ENCODE results near the gene IKZF1. TPM values are rescaled to one million over a fixed set of nuclear protein-coding genes. Genes with fewer than 3 reads are reported as not detected.

Gene IKZF1
- total RNA-seq, 1 donor from 2014 or later: 3.6 TPM

DNA sequence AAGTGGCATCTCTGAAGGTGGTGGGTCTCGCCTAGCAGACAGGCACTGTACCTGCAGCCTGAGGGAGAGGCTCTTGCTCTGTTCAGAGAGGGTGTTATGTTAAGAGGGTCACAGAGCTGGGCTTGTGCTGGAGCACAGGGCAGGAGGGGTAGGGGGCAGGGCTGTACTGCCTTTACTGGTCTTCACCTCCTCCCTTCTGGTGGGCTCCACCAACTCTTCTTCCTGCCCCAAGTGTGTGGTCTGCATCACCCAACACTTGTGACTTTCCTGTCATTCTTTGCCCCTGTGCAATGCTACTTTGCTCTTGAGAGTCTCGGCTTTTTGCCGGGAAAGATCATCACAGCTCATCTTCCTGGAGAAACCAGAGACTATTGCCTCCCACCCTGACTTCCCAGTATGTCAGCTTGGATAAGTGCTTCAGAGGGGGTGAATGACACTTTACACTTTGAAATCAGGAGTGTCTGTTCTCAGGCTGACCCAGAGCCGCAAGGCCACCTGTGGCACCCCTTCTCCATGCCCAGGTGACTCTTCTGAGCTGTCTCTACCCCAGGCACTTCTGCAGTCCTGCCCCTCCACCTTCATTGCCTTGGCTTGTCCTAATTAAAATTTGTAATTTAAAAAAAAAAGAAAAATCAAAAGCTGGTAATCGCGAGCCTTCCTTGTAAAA, 38.4 kb upstream of the IKZF1 start:
- H3K4me1 ChIP-seq: no peaks in the 10 kb centered on the region
- no peaks in the 10 kb centered on the region for H3K36me3 ChIP-seq

DNA sequence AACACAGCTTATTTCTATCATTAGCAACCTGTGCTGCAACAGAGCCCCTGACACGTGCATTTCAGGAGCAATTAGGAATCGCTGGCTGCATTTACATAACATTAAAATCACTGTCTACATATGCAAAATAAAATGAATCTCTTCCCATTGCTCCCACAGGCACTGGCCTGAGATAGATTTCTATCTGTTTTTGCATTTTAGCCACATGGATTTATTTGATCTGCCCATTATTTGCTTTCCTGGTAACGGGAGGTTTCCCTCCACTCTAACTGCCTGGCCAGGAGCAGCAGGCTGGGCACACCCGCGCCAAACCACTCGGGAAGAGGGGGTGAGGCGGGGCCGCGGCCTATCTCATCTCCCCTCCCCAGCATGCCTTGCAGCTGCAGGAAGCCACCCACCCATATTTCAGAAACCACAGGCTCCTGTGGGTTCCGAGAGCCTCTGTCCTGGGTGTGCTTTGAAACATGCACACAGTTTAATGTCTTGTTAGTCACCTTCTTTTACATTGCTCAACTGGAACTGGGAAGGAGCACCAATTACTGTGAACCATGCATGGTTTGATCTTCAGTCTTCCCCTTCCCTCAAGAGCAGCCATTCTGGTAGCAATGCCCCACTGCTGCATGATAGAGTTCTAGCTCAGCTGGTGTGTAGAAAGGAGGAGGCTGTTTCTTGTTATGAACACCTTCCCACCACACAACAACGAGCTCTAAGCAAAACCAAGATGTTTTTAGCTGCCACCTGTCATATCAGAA, 37.7 kb upstream of the IKZF1 start:
- no peaks in the 10 kb centered on the region for H3K36me3 ChIP-seq
- H3K27ac ChIP-seq: no peak overlapping the region
- TF ChIP-seq, protein P1, sequence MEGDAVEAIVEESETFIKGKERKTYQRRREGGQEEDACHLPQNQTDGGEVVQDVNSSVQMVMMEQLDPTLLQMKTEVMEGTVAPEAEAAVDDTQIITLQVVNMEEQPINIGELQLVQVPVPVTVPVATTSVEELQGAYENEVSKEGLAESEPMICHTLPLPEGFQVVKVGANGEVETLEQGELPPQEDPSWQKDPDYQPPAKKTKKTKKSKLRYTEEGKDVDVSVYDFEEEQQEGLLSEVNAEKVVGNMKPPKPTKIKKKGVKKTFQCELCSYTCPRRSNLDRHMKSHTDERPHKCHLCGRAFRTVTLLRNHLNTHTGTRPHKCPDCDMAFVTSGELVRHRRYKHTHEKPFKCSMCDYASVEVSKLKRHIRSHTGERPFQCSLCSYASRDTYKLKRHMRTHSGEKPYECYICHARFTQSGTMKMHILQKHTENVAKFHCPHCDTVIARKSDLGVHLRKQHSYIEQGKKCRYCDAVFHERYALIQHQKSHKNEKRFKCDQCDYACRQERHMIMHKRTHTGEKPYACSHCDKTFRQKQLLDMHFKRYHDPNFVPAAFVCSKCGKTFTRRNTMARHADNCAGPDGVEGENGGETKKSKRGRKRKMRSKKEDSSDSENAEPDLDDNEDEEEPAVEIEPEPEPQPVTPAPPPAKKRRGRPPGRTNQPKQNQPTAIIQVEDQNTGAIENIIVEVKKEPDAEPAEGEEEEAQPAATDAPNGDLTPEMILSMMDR (IDR thresholded peaks at IDR 0.05): no peak
- no peak overlapping the region for H3K4me3 ChIP-seq
- no peaks in the 10 kb centered on the region for H3K4me1 ChIP-seq
- H3K9me3 ChIP-seq: no peaks in the 10 kb centered on the region
- intact Hi-C loops (cut with DNase I): no loop called here
- no peaks in the 10 kb centered on the region for H3K27me3 ChIP-seq
- no peak for DNase-seq (ENCODE audit: low spot score in 2 of 2)

More for the DNA sequence above, 38.4 kb upstream of the IKZF1 start:
- Histone ChIP-seq H3K27me3 (no peaks in the 10 kb centered on the region), H3K4me3 (no peak overlapping the region), H3K27ac (no peak overlapping the region), H3K9me3 (no peaks in the 10 kb centered on the region)
- TF ChIP-seq, protein P1 (IDR thresholded peaks at IDR 0.05): no peak
- DNase-seq (ENCODE audit: low spot score in 2 of 2): no peak
- intact Hi-C loops (cut with DNase I): no loop called here

DNA sequence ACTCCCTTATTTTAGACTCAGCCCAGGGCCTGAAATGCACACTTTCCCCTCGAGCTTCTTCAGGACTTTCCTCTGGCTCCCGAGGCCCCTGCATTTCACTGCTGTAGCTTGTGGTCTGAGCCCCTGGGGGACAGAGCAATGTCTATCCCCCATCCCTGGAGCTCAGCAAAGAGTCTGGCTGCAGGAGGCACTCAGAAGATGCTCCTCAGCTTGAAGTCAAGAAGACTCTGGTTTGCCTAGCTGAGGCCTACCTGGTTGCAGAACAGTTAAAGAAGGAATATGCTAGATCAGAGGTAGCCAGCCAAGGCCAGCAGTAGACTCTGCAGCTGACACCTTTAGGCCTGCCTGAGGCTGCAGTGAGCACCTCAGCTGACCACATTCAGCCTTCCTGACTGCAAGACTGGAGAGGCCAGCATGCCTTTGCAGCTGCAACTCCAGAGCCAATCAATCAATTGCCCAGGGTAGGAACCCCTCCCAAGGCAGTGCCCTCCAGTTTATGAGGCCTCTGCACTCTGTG, 36.9 kb upstream of the IKZF1 start:
- no peaks in the 10 kb centered on the region for H3K36me3 ChIP-seq

DNA sequence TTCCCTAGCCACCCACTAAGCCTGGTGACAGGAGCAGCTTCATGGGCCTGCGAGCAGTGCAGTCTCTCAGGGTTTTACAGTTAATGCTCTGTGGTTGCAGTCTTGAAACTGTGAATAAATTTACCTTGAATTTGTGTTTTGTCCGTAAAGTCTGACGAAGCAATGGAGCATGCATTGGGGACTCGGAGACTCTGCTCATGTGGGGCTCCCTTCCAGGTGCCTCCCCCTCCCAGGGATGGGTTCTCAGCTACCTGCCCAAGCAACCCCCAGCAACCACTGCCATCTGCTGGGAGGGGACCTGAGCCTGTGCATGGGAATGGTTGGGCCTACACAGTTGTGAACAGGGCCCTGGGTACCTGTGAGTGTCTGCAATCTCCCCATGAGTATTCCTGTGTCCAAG, 36.3 kb upstream of the IKZF1 start:
- Histone ChIP-seq H3K36me3 (no peaks in the 10 kb centered on the region), H3K4me1 (no peaks in the 10 kb centered on the region), H3K9me3 (no peaks in the 10 kb centered on the region), H3K27me3 (no peaks in the 10 kb centered on the region), H3K4me3 (no peak overlapping the region), H3K27ac (no peak overlapping the region)
- DNase-seq (ENCODE audit: low spot score in 2 of 2): no peak
- TF ChIP-seq, protein P1 (IDR thresholded peaks at IDR 0.05): no peak
- intact Hi-C loops (cut with DNase I): no loop called here

More for the DNA sequence above, 36.9 kb upstream of the IKZF1 start:
- H3K4me3 ChIP-seq: no peak overlapping the region
- no peaks in the 10 kb centered on the region for H3K9me3 ChIP-seq
- no peaks in the 10 kb centered on the region for H3K4me1 ChIP-seq
- no peaks in the 10 kb centered on the region for H3K27me3 ChIP-seq
- TF ChIP-seq, protein P1 (IDR thresholded peaks at IDR 0.05): no peak
- intact Hi-C loops (cut with DNase I): no loop called here
- H3K27ac ChIP-seq: no peak overlapping the region
- DNase-seq (ENCODE audit: low spot score in 2 of 2): no peak

DNA sequence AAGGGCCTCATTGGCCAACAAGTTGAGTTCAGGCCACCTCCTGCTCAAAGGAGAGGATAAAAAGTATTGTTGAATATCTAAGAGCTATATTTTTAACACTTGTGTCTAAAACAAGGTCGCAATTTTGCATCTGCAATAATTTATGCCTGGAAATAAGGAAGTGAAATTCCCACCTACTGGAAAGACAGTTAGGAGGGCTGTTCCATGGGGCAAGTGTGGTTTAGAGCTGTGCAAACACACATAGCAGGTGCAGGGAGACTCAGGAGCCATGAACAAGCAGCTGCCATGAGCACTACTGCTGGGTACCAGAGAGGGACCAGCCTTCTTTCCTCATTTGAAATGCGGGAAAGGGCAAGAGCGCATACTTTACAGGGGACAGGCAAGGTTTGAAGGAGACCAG, 35.5 kb upstream of the IKZF1 start:
- intact Hi-C loops (cut with DNase I): no loop called here
- TF ChIP-seq, protein P1 (IDR thresholded peaks at IDR 0.05): no peak
- no peak for DNase-seq (ENCODE audit: low spot score in 2 of 2)

More for the DNA sequence above, 35.5 kb upstream of the IKZF1 start:
- no peaks in the 10 kb centered on the region for H3K4me1 ChIP-seq
- no peaks in the 10 kb centered on the region for H3K36me3 ChIP-seq
- H3K27ac ChIP-seq: no peak overlapping the region
- H3K9me3 ChIP-seq: no peaks in the 10 kb centered on the region
- no peaks in the 10 kb centered on the region for H3K27me3 ChIP-seq
- no peak overlapping the region for H3K4me3 ChIP-seq
